Left renal pelvis (tissue), 4 donors: ENCODE measurements around the gene TJP3. TPM values are rescaled to one million over a fixed set of nuclear protein-coding genes. Genes with fewer than 3 reads are reported as not detected.
"Not testable (repeated sequence)": the region's sequence is repeated elsewhere in the genome, so short reads cannot be mapped to it uniquely, and the experiment has no call there.

Experiments
- DNase-seq, 4 donors: peaks; one replicate each; pipeline ENCODE4 v3.0.0-alpha.2; 2013; ENCODE audit warnings: low read depth in 4 of 4, low spot score in 3 of 4
- polyA plus RNA-seq, 4 donors: library from polyadenylated mRNA; unstranded; fragments of 120-200 nt; gene quantifications; one replicate each; pipeline ENCODE4 v1.2.1, GENCODE V29; 2013; ENCODE audit not compliant: insufficient read length in 4 of 4

TJP3 gene, protein sequence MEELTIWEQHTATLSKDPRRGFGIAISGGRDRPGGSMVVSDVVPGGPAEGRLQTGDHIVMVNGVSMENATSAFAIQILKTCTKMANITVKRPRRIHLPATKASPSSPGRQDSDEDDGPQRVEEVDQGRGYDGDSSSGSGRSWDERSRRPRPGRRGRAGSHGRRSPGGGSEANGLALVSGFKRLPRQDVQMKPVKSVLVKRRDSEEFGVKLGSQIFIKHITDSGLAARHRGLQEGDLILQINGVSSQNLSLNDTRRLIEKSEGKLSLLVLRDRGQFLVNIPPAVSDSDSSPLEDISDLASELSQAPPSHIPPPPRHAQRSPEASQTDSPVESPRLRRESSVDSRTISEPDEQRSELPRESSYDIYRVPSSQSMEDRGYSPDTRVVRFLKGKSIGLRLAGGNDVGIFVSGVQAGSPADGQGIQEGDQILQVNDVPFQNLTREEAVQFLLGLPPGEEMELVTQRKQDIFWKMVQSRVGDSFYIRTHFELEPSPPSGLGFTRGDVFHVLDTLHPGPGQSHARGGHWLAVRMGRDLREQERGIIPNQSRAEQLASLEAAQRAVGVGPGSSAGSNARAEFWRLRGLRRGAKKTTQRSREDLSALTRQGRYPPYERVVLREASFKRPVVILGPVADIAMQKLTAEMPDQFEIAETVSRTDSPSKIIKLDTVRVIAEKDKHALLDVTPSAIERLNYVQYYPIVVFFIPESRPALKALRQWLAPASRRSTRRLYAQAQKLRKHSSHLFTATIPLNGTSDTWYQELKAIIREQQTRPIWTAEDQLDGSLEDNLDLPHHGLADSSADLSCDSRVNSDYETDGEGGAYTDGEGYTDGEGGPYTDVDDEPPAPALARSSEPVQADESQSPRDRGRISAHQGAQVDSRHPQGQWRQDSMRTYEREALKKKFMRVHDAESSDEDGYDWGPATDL
- polyA plus RNA-seq, result 10 to 100 TPM in 2 of 4 donors, 1 to 10 TPM in 1, under 1 TPM in 1; 0.89 to 17.2 (median 8.7) TPM

DNA sequence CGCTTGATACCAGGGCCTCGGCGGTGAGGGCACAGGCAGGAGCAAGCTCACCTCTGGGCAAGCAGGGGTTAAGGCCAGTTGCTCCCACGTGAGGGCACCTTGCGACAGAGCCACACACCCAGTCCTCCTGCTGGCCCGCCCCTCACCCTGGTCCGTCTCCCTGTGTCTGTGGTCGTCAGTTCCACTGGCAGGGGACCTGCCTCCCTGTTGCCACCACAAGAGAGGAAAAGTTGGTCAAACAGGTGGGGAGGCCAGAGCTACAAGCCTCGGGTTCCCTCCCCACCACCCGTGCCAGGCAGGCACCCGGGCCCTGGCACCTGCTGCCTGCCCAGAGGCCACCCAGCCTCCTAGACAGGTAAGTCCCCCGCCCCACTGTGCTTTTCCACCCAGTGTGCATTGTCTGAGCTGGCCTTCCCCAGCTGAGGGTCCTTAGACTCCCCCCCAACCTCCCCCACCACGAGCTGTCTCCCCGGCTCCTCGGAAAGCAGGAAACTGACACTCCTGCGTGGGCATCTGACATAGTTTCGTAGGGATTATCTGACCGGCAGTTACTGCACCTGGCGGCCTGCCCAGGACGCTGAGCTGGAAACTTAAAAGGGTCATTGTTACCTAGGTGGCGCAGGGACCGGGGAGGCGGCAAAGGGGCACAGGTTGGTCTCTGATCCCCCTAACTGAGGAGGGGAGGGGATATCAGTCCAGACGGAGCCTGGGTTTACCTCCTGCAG is at the start of gene TJP3:
TSS of gene TJP3 (plus strand) at position 178 of the 725 bp plus-strand sequence. CDS start 20,049 bp downstream, outside the sequence.
- DNase-seq, result no peak

DNA sequence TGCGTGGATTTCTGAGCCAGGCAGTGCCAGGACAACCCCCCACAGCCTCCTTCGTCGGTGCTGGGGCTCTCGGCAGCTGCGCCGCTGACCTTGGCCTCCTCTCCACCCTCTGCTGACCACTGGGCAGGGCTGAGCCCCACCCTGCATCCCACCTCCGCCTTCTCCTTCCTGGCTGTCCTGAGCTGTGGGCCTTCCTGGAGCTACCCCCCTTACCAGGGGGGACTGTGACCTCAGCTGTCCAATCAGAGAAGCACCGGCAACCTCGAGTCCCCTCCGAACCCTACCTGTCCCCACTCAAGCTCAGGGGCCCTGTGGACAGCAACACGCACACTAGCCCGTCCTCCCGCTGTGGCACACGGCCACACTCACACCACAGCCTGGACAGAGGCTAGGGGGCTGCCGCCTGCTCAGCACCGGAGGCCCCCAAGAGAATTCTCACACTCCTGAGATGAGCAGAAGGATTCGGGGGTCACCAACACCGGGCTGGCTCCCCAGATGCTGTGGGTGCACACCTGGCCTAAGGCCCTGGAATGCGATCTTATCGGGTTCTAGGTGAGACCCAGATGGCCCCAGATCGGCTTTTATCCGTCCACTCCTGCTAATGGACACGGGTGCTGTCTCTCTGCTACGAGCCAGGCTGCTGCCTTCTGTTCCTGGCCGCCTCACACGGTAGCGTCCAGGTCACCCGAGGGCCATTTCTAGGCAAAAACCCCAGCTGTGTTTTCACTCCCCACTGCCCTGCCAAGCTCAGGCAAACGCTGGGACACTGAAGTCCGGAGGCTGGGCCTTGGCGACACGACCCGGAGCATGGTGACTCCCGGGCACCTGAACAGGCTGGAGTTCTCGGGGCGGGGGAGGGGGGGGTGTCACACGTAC is 49.1 kb upstream of the TJP3 start:
- no peak for DNase-seq

DNA sequence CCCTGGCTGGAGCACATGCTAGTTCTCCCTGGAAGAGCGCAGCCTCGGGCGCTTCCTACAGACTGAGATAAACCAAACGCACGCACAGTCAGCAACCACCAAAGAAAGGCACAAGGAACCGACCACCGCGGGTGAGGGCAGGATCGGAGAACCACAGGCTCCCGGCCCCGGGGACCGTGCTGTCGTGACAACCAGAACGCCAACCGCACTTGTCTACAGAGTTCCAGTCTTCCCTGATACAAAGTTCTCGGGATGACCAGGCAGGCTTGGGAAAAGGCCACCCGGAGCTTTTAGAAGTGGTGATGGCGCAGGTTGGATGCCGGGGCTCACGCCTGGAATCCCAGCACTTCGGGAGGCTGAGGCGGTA is 48.5 kb upstream of the TJP3 start:
- no peak for DNase-seq

DNA sequence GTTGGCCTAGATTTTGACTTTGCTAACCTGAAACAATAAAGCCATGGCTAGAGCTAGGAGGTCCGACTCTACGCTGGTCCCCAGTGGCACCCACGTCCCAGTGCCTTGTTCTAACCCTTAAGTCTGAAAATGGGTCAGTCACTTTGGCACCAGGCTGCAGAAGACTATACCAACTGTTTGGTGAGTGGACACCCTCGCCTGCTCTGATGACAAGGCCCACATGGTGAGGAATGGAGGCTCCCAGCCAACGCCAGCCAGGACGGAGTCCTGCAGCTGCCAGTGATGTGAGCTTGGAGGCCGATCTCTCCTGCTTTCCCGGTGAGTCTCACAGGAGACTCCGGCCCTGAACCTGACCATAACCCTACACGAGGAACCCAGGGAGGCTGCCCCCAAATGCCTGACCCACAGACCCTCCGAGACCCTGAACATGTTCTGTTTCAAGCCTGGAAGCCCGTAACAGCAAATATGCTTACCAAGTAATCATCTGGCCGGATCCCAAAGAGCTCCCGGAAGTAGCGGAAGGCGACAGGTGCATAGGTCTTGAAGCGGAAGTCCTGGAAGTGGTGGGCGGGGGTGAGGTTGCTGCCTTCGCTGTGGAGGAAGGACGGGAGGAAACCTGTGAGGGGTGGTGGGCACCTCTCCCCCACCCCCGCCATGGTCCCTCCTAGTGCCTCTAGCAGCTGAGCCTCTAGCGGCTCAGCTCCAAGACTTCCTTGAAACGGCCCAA is 47.5 kb upstream of the TJP3 start:
- no peak for DNase-seq

DNA sequence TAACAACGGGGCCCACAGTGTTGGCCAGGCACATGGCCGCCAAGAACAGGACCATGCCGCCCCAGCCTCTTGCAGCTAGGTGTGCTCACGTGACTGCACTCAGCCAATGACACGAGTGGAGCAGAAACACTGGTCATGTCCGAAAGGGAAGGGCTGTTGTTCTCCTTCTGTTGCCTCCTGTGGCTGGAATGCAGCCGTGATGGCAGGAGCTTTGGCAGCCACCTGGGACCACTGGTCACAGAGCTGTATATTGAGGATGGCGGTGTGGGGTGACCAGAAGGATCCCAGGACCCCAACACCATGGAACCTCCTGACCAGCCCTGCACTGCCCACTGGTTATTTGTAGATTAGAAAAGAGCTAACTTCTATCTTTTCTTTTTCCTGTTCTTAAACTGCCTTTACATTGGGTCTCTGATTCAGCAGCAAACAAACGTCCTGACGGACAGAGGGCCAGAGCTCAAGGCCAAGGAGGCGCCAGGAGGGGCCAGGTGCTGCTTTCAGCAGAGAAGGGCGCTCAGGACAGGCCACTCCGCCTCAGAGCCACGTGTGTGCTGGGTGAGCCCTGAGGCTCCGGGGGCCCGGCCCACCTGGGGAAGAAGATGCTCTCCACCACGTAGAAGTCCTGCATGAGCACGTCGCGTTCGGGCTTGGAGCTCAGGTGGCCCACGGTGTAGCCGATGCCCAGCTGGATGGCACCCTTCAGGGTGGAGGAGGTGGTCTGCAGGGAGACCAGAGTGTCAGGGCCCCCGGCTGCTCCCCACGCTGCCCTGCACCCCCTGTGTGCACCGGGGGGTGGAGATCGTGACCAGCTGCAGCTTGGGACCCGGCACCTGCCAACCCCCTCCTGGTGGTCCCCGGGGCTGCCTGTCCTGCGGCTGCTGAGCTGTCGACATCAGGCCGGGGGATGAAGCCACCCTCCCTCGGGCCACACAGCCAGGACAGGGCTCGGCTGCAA is 46.6 kb upstream of the TJP3 start:
- no peak for DNase-seq

DNA sequence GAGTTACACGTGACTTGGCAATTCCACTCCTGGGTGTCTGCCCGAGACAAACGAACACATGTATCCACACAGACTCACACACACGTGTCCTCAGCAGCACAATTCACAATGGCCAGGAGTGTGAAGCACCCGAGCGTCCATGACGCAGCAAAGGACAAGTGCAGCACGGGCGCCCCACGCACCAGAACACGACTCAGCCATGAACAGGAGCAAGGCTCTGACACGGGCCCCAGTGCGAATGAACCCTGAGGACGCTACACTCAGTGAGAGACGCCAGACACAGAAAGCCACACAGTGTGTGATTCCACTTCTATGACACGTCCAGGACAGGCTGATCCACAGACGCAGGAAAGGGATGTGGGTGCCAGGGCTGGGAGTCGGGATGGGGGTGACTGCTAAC is 44.3 kb upstream of the TJP3 start:
- no peak for DNase-seq

DNA sequence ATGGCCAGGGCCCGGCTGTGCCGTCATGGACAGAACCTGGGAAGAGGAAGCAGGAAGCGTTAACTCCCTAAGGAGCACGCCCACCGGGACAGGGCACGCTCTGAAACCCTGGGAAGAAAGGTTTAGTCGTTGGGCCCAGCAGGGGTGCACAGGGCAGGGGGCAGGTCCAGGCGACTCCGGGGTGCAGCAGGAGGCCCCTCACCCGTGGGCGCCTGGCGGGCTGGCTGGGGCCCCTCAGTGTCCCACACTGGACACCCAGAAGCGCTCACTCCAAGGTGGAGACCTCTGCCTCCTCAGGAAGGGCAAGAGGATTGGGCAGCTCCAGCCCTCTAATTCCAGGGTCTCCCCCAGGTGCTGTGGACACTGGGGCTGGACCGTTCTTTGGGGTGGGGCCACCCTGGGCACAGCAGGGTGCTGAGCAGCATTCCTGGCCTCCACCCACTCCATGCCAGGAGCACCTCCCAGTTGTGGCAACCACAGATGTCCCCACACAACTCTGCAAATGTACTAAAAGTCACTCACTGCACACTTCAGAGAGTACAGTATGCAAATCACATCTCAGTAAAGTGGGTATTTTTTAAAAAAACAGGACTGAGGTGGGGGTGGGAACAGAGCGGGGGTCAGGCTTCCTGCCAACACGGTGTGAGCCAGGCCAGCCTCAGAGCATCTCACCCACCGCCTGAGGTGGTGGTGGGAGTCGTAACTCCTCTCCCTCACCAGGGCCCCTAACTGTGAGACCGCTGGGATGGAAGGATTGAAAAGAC is 43.1 kb upstream of the TJP3 start:
- no peak for DNase-seq

DNA sequence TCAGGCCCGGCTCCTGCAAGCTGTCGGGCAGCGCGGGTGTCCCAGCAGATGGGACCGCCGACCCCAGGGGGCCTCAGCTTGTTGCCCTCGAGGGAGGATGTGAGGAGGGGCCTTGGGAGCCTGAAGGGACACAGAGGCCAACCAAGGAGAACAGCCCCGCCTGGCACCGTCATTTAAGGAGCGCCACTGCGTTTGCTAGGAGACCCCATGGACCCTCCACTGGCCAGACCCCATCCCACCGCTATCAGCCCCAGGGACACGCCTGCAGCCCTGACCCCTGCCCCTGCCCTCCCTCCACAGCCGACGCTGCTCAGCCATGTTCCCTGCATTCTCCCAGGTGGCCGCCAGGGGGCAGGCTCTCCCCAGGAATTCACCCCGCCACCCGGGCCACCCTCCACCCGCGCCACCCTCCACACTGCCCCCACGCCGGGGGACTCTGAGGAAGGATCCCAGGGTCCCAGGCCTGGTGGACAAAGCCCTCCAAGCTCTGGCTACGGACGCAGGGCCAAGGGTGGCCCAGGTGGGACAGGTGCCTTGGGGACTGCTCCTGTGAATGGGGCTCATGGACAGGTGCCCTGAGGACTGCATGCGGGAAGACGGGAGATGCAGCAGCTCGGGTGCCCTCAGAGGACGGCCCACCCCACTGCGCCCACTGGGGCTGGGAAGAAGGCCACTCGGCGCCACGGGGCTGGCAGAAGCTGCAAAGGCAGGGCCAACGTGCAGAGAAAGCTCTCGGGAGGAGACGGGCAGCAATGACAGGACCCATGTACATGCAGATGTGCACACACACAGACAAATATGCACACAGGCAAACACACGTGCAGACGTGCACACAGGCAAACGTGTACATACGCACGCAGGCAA is 42.3 kb upstream of the TJP3 start:
- DNase-seq, result no peak

DNA sequence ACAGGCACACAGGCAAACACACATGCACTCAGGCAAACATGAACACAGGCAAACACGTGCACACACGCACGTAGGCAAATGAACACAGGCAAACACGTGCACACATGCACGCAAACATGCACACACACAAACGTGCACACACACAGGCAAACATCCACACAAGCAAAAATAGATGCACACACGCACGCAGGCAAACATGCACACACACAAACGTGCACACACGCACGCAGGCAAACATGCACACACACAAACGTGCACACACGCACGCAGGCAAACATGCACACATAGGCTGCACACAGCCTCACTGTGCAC is 41.7 kb upstream of the TJP3 start:
- DNase-seq, result not testable (repeated sequence)

DNA sequence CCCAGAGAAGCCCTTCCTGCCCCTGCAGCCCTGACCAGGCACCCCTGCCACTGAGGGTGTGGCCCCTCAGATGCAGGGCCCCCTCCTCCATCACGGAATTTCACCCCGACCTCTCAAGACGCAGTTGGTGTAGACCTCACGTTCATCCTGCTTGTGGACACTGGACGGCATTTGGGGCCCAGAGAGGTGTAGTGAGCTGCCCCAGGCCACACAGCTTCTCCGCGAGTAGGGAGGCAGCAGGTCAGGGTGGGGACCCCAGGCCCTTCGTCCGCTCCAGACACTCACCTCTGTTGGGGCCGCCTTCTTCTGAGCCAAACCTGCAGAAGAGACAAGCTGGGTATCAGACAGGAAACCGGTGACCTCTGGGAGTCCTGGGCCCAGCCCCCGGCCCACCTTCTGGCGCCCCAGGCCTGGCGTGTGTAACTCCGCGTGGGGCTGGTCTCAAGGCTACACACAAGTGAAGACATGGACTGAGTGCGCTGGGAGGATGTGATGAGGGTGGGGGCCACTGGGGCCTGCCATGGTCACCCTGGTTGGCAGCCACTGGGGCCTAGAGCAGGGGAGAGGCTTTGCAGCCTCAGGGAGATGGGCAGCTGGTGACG is 41.0 kb upstream of the TJP3 start:
- no peak for DNase-seq

DNA sequence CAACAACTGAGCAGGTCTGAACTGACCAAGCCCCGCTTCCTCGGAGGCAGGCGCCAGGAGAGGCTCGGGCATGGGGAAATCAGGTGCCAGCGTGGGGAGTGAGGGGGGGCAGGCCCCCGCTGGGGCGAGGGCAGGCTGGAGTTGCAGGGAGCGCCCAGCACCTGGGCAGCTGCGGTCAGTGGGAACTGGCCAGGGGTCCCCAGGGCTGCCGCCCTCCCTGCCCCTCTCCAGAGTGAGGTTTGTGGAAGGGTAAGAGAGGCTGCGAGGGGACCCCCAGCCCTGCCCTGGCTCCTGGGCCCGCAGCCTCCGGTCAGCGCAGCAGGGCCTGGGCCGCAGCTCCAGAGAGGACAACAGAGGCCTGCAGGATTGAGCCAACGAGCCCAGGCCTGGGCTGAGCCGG is 40.4 kb upstream of the TJP3 start:
- no peak for DNase-seq

DNA sequence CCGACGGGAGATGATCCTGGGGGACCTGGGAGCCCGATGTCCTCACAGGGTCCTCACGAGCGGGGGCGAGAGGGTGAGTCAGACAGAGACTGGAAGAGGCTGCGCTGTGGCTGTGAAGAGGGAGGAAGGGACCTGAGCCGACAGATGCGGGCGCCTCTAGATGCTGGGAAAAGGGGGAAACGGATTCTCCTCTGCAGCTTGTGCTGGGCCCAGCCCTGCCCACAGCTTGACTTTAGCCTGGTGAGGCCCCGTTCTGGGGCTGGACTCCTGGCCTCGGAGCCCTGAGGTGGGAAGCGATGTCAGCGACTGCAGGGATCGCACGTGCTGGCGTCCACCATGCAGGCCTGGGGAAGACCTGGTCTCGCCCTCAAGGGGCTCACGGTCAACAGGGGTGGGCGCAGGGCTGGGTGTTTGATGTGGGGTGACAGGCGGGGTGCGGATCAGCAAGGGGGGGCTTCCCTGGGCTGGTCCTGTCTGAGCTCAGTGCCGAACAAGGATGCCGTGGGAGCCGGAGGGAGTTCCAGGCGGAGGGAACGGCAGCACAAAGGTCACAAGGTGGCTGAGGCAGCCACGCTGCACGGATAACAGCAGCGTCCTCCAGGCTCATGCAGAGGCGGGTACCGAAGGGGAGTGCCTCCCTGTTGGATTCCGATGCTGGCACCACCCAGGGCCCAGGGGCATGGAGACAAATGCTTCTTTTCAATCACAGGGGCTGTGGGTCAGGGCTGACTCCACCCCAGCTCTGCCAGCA is 39.7 kb upstream of the TJP3 start:
- DNase-seq, result no peak

DNA sequence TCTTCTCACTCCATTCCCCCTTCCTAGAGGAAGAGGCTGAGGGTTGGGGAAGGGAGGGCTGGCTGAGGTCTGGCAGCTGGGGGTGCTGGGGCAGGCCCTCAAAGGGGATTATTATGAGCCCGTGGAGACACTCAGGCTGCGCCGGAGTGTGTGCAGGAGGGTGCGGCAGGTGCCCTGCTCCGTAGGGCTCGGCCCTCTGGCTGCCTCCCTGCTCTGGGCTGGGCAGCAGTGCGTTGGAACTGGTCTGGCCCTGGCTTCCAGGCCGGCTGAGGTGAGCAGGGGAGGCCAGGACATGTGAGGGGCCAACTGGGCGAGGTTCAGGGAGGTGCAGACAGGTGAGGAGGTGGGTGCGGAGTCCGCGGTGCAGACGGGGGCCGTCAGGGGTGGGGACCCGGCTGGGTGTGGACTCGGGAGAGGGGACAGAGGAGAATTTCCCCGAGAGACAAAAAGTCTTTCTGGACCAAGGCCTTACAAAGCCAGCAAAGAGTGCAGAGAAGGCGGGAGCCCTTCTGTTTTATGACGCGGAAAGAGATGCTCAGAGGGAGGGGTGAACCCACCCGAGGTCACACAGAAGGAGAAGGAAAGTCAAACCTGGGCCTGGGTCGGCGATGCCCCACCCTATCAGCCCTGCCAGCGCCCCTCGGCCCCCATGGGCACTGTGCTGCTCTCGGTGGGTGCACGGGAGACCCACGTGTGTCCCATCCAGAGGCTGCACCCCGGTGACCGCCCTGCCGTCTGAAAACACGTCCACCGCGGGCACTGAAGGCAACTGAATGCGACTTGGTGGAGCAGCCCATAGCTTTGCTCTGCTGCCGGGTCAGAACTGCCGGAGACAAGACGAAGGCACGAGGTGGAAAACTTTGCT is 38.9 kb upstream of the TJP3 start:
- no peak for DNase-seq

DNA sequence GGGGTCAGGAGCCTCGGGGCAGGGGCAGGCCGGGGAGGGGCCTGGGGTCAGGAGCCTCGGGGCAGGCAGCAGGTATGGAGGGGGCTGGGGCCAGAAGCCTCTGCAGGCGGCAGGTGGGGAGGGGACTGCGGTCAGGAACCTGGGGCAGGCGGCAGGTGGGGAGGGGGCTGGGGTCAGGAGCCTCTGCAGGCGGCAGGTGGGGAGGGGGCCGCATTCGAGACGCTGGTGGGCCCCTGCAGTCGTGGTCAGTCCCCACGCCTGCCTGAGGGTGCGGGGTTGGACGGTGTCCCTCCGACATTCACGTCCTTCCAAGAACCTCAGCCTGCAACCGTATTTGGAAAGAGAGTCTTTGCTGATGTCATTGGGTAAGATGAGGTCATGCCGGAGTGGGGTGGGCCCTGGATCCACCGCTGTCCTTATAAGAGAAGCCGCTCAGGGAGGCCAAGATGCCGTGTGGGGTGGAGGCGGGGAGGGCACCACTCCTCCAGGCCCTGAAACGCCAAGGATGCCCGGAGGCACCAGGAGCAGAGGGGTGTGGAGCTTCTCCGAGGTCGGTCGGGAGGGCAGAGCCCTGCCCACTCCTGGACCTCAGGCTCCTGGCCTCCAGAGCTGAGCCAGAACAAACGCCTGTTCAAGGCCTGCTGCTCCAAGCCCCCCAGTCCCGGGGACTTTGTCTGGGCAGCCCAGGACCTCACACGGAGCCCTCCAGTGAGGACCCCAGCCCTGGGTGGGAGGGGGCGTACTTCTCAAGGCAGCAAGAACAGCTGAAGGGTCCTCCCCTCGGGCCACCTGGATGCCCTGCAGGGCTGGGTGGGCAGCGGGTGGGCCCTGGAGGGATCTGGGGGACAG is 38.0 kb upstream of the TJP3 start:
- no peak for DNase-seq
